ENCODE data around the gene LARGE1.

Gene LARGE1

DNA sequence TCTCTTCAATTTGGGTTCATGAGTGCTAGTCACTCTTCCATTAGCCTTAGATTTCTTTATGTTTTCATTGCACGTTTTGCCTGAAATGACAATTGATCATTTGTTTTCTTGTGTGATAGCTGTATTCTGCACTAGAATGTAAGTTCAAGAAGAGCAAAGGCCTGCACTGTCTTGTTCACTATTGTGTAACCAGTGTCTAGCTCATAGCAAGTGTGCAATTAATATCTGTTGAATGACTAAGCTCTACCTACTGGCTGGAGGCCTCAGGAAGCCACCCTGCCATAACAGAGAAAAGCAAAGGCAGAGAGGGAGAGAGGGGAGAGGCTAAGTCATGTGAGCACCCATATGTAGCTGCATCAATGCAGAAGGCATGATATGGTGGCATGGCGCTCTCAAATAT lies 569.3 kb downstream of the LARGE1 start:
- Histone ChIP-seq H2AFZ (ENCODE audit: low read length) (no peak overlapping the region), H3K4me2 (ENCODE audit: low read depth, low read length, poor library complexity, severe bottlenecking) (no peak overlapping the region)
- no peak for TF ChIP-seq EZH2phosphoT487 (IDR thresholded peaks at IDR 0.05; ENCODE audit: borderline replicate concordance)
- TF ChIP-seq, protein P1, sequence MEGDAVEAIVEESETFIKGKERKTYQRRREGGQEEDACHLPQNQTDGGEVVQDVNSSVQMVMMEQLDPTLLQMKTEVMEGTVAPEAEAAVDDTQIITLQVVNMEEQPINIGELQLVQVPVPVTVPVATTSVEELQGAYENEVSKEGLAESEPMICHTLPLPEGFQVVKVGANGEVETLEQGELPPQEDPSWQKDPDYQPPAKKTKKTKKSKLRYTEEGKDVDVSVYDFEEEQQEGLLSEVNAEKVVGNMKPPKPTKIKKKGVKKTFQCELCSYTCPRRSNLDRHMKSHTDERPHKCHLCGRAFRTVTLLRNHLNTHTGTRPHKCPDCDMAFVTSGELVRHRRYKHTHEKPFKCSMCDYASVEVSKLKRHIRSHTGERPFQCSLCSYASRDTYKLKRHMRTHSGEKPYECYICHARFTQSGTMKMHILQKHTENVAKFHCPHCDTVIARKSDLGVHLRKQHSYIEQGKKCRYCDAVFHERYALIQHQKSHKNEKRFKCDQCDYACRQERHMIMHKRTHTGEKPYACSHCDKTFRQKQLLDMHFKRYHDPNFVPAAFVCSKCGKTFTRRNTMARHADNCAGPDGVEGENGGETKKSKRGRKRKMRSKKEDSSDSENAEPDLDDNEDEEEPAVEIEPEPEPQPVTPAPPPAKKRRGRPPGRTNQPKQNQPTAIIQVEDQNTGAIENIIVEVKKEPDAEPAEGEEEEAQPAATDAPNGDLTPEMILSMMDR (conservative IDR thresholded peaks at IDR 0.05; ENCODE audit: low read length) = no peak

DNA sequence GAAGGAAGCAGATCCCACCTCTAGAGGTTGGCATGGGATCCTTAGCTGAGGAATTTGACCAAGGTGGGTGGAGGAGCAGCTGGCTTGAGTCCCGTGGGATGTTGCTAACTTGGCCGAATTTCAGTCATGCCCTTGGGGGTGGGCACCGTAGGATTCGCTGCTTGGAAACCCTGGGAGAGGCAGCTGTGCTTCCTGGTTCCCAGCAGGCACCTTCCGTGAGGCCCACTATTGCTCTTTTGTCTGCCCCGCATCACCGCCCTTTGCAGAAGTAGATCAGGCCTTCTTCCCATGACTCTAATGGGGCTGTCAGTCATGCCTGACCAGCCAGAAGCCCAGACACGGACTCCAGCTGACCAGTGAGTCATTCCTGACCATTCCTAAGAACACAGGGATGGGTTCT lies 569.8 kb downstream of the LARGE1 start:
- no peaks in the 10 kb centered on the region; the same call in 1 of the 2 replicates for H3K9me3 ChIP-seq (ENCODE audit: insufficient read depth, low read depth, low read length)
- no peak overlapping the region for H3K4me3 ChIP-seq (ENCODE audit: low read length, poor library complexity, severe bottlenecking)
- H3F3A ChIP-seq (ENCODE audit: low read depth) = no peaks in the 10 kb centered on the region
- TF ChIP-seq, protein P1 (conservative IDR thresholded peaks at IDR 0.05; ENCODE audit: low read length) = no peak
- TF ChIP-seq EZH2phosphoT487 (IDR thresholded peaks at IDR 0.05; ENCODE audit: borderline replicate concordance) = no peak
- no peak overlapping the region for H3K9ac ChIP-seq (ENCODE audit: low read depth, low read length, poor library complexity, severe bottlenecking)
- H2AFZ ChIP-seq (ENCODE audit: low read length) = no peak overlapping the region
- no peaks in the 10 kb centered on the region for H3K27me3 ChIP-seq (ENCODE audit: insufficient read depth, low read length, poor library complexity, severe bottlenecking)
- H3K36me3 ChIP-seq (ENCODE audit: insufficient read depth, low read length) = no peaks in the 10 kb centered on the region
- H3K79me2 ChIP-seq (ENCODE audit: insufficient read depth, low read length) = no peaks in the 10 kb centered on the region
- H4K20me1 ChIP-seq (ENCODE audit: insufficient read depth, low read length, poor library complexity, severe bottlenecking) = no peaks in the 10 kb centered on the region
- H3K4me1 ChIP-seq (ENCODE audit: insufficient read depth, low read length, poor library complexity, severe bottlenecking) = no peaks in the 10 kb centered on the region
- no peak overlapping the region for H3K4me2 ChIP-seq (ENCODE audit: low read depth, low read length, poor library complexity, severe bottlenecking)
- no peaks in the 10 kb centered on the region for H3K9me2 ChIP-seq (replicated peaks; ENCODE audit: low read depth, low read length)

More for the DNA sequence above, 569.3 kb downstream of the LARGE1 start:
- Histone ChIP-seq H3K27me3 (ENCODE audit: insufficient read depth, low read length, poor library complexity, severe bottlenecking) (no peaks in the 10 kb centered on the region), H3K9me3 (ENCODE audit: insufficient read depth, low read depth, low read length) (no peaks in the 10 kb centered on the region; the same call in 1 of the 2 replicates), H3K36me3 (ENCODE audit: insufficient read depth, low read length) (no peaks in the 10 kb centered on the region), H3K79me2 (ENCODE audit: insufficient read depth, low read length) (no peaks in the 10 kb centered on the region), H3K9ac (ENCODE audit: low read depth, low read length, poor library complexity, severe bottlenecking) (no peak overlapping the region), H3K4me3 (ENCODE audit: low read length, poor library complexity, severe bottlenecking) (no peak overlapping the region), H3F3A (ENCODE audit: low read depth) (no peaks in the 10 kb centered on the region), H4K20me1 (ENCODE audit: insufficient read depth, low read length, poor library complexity, severe bottlenecking) (no peaks in the 10 kb centered on the region), H3K4me1 (ENCODE audit: insufficient read depth, low read length, poor library complexity, severe bottlenecking) (no peaks in the 10 kb centered on the region), H3K9me2 (replicated peaks; ENCODE audit: low read depth, low read length) (no peaks in the 10 kb centered on the region)

DNA sequence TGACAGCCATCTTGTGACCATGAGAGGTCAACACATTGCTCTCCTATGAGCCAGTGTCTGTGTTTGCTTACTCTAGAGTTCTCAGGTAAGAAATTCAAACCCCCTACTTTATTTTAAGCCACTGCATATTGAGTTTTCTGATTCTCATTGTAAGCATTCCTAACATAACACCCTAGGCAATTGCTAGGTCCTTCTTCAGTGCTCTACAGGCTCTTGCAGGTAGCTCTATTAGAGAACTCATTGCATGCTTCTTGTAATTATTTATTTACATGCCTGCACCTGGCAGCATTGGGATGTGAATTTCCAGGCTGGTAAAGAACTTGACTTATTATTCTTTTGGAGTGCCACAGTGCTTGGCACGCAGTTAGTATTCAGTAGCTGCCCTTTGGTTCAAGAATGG lies 573.3 kb downstream of the LARGE1 start:
- TF ChIP-seq, protein P1 (conservative IDR thresholded peaks at IDR 0.05; ENCODE audit: low read length) = no peak
- TF ChIP-seq EZH2phosphoT487 (IDR thresholded peaks at IDR 0.05; ENCODE audit: borderline replicate concordance) = no peak
- no peaks in the 10 kb centered on the region for H4K20me1 ChIP-seq (ENCODE audit: insufficient read depth, low read length, poor library complexity, severe bottlenecking)
- H3K9me3 ChIP-seq (ENCODE audit: insufficient read depth, low read depth, low read length) = no peaks in the 10 kb centered on the region; the same call in 1 of the 2 replicates
- no peak overlapping the region for H3K9ac ChIP-seq (ENCODE audit: low read depth, low read length, poor library complexity, severe bottlenecking)
- H3K4me3 ChIP-seq (ENCODE audit: low read length, poor library complexity, severe bottlenecking) = no peak overlapping the region
- H3K4me1 ChIP-seq (ENCODE audit: insufficient read depth, low read length, poor library complexity, severe bottlenecking) = no peaks in the 10 kb centered on the region
- H3F3A ChIP-seq (ENCODE audit: low read depth) = no peaks in the 10 kb centered on the region
- no peak overlapping the region for H3K4me2 ChIP-seq (ENCODE audit: low read depth, low read length, poor library complexity, severe bottlenecking)
- no peaks in the 10 kb centered on the region for H3K27me3 ChIP-seq (ENCODE audit: insufficient read depth, low read length, poor library complexity, severe bottlenecking)
- H2AFZ ChIP-seq (ENCODE audit: low read length) = no peak overlapping the region
- H3K79me2 ChIP-seq (ENCODE audit: insufficient read depth, low read length) = no peaks in the 10 kb centered on the region
- no peaks in the 10 kb centered on the region for H3K9me2 ChIP-seq (replicated peaks; ENCODE audit: low read depth, low read length)
- H3K36me3 ChIP-seq (ENCODE audit: insufficient read depth, low read length) = no peaks in the 10 kb centered on the region
